Breast epithelium (tissue), 4 donors: ENCODE measurements around the gene ETFRF1. TPM values are rescaled to one million over a fixed set of nuclear protein-coding genes. Genes with fewer than 3 reads are reported as not detected.

ENCODE experiments used
- DNase-seq, 2 donors: peaks; one replicate each; pipeline ENCODE4 v3.0.0-alpha.2; 2019; ENCODE audit warnings: low spot score in 2 of 2
- H3K27ac ChIP-seq, 2 donors: fragments of 200-600 bp; sonication (generic) in 1 of 2; one replicate each; pipeline ENCODE4 v1.5.1; 2016 to 2019; ENCODE audit warnings: mild to moderate bottlenecking in 1 of 2
- H3K27me3 ChIP-seq, 2 donors: fragments of 200-600 bp; sonication (generic) in 1 of 2; one replicate each; pipeline versions ENCODE4 v1.5.1 to v1.6.0; 2017 to 2019; ENCODE audit warnings: control low read depth in 1 of 2, mild to moderate bottlenecking in 1 of 2
- H3K36me3 ChIP-seq: fragments of 200-600 bp; one replicate; pipeline ENCODE4 v1.5.1; 2019
- H3K4me1 ChIP-seq, 2 donors: fragments of 200-600 bp; sonication (generic); one replicate each; pipeline ENCODE4 v1.5.1; 2016 to 2019; ENCODE audit warnings: control low read depth in 1 of 2
- H3K4me3 ChIP-seq, 3 donors: fragments of 200-600 bp; sonication (generic); 1 replicate in 2 of 3; 2 replicates in 1 of 3; pipeline ENCODE4 v1.5.1; 2016 to 2019; ENCODE audit warnings: mild to moderate bottlenecking in 3 of 3, moderate library complexity in 2 of 3
- H3K9me3 ChIP-seq, 2 donors: fragments of 200-600 bp; sonication (generic) in 1 of 2; one replicate each; pipeline ENCODE4 v1.5.1; 2016 to 2019; ENCODE audit warnings: control low read depth in 1 of 2
- CTCF ChIP-seq, 3 donors: fragments of 450-650 bp; IDR thresholded peaks; one replicate each; pipeline ENCODE4 v1.5.1; 2016 to 2017; ENCODE audit warnings: antibody characterized with exemption in 3 of 3, mild to moderate bottlenecking in 3 of 3, moderate library complexity in 3 of 3
- POLR2A ChIP-seq: fragments of 450-650 bp; IDR thresholded peaks from one replicate; pipeline ENCODE4 v1.6.1; 2016; ENCODE audit warnings: antibody characterized with exemption, mild to moderate bottlenecking, moderate library complexity
- POLR2AphosphoS5 ChIP-seq, 3 donors: sonication (generic); formaldehyde crosslinking; IDR thresholded peaks; one replicate each; pipeline ENCODE4 v1.6.1; 2017; ENCODE audit warnings: antibody characterized with exemption in 3 of 3
- intact Hi-C: fragments of 100-400 bp; cut with DNase I; formaldehyde crosslinking; loops from one replicate; pipeline ENCODE4 v1.15.1; 2023; ENCODE audit warnings: low total_unique reads
- total RNA-seq, 3 donors: library from RNA; depleted of rRNA; stranded (reverse); fragments of >200 nt; gene quantifications; one replicate each; pipeline ENCODE4 v1.1.0, GENCODE V29; 2016

The ETFRF1 gene
- total RNA-seq, 3 donors from 2014 or later = 29.5 to 52.4 (median 46.9) TPM

- DNase-seq = no peak
- no peak for TF ChIP-seq CTCF (IDR thresholded peaks at IDR 0.05)
- TF ChIP-seq POLR2A = no peak
- TF ChIP-seq POLR2AphosphoS5 (IDR thresholded peaks at IDR 0.05) = no peak
- intact Hi-C loops = no loop called here
- Histone ChIP-seq H3K4me3 (no peak overlapping the region), H3K36me3 (no peaks in the 10 kb centered on the region), H3K27me3 (no peaks in the 10 kb centered on the region), H3K9me3 (no peaks in the 10 kb centered on the region), H3K27ac (no peak overlapping the region), H3K4me1 (peaks cover 0 to 3% of the 10 kb centered on the region in 2 donors)
These were observed 57.9 kb downstream of the ETFRF1 start for GRCh38 chr12:25252946-25253345.

- Histone ChIP-seq H3K4me3 (no peak overlapping the region), H3K4me1 (peaks cover 0 to 3% of the 10 kb centered on the region in 2 donors), H3K9me3 (no peaks in the 10 kb centered on the region), H3K27me3 (no peaks in the 10 kb centered on the region), H3K27ac (no peak overlapping the region), H3K36me3 (no peaks in the 10 kb centered on the region)
- TF ChIP-seq POLR2AphosphoS5 (IDR thresholded peaks at IDR 0.05) (no peak), CTCF (IDR thresholded peaks at IDR 0.05) (no peak), POLR2A (no peak)
- intact Hi-C loops = no loop called here
- no peak for DNase-seq
These were observed 58.5 kb downstream of the ETFRF1 start for GRCh38 chr12:25253371-25254068.

GRCh38 chr12:25254271-25254880 lies 59.3 kb downstream of the ETFRF1 start:
- no peak for DNase-seq
- Histone ChIP-seq H3K4me1 (peaks cover 0 to 3% of the 10 kb centered on the region in 2 donors), H3K9me3 (no peaks in the 10 kb centered on the region), H3K27ac (no peak overlapping the region), H3K36me3 (no peaks in the 10 kb centered on the region), H3K4me3 (no peak overlapping the region), H3K27me3 (no peaks in the 10 kb centered on the region)
- TF ChIP-seq POLR2AphosphoS5 (IDR thresholded peaks at IDR 0.05) = no peak
- no peak for TF ChIP-seq CTCF (IDR thresholded peaks at IDR 0.05)
- TF ChIP-seq POLR2A = no peak
- intact Hi-C loops = no loop called here

Other genes starting within 250 kb of the ETFRF1 start
- 10 to 100 TPM in 2 of 3 donors, 1 to 10 TPM in 1; 8.8 to 35.8 (median 12.1) TPM for gene BCAT1, start 246.1 kb upstream of the ETFRF1 start, total RNA-seq
- gene DNAI7, start 77 bp upstream of the ETFRF1 start, total RNA-seq = 1 to 10 TPM; 1.1 to 4.2 (median 2.0) TPM
- gene KRAS, start 55.7 kb downstream of the ETFRF1 start, total RNA-seq = 10 to 100 TPM; 10.6 to 15.7 (median 14.3) TPM